PC-9 (cell line): ENCODE measurements around the gene RNF20. TPM values are rescaled to one million over a fixed set of nuclear protein-coding genes. Genes with fewer than 3 reads are reported as not detected.

Experiments
- BruUV-seq: library from RNA; stranded (reverse); fragments of 400-500 nt; replicated peaks from 2 replicates; lab custom pipeline; 2021; lab: Mats Ljungman, UMichigan
- CTCF ChIA-PET: fragments of 300-600 bp; sonication (Branson Sonifier 250); formaldehyde crosslinking; loops from one replicate; lab custom pipeline; 2022; ENCODE audit warnings: antibody characterized with exemption; lab: Charles Lee
- POLR2A ChIA-PET: fragments of 300-600 bp; sonication (Branson Sonifier 250); formaldehyde crosslinking; loops from one replicate; lab custom pipeline; 2022; ENCODE audit warnings: antibody characterized with exemption; ENCODE audit not compliant: unreplicated experiment; lab: Charles Lee
- DNase-seq, 2 experiments: peaks; one replicate each; pipeline versions ENCODE4 v3.0.0 to v3.0.0-alpha.2; 2015 to 2022; ENCODE audit warnings: mixed read lengths in 1 of 2
- H2AFZ ChIP-seq: fragments of 200-600 bp; sonication (generic); 2 replicates; pipeline ENCODE4 v1.8.1; 2017; ENCODE audit warnings: antibody characterized with exemption
- H3F3A ChIP-seq: fragments of 200-600 bp; sonication (generic); 2 replicates; pipeline ENCODE4 v1.8.1; 2017; ENCODE audit warnings: antibody characterized with exemption, mild to moderate bottlenecking, low read depth; ENCODE audit not compliant: insufficient read depth
- H3K27ac ChIP-seq: fragments of 200-600 bp; sonication (generic); 2 replicates; pipeline ENCODE4 v1.6.1; 2016; ENCODE audit warnings: mixed run types
- H3K27me3 ChIP-seq: fragments of 200-600 bp; sonication (generic); 2 replicates; pipeline ENCODE4 v1.6.1; 2016; ENCODE audit warnings: low read depth, mixed run types; ENCODE audit not compliant: insufficient read depth
- H3K36me3 ChIP-seq: fragments of 200-600 bp; sonication (generic); 2 replicates; pipeline ENCODE4 v1.6.1; 2016; ENCODE audit warnings: low read depth, mixed run types
- H3K4me1 ChIP-seq: fragments of 200-600 bp; sonication (generic); replicated peaks from 2 replicates; pipeline ENCODE4 v1.6.1; 2016; ENCODE audit warnings: mixed run types; ENCODE audit not compliant: insufficient read depth
- H3K4me2 ChIP-seq: fragments of 200-600 bp; sonication (generic); 2 replicates; pipeline ENCODE4 v1.6.1; 2017; ENCODE audit warnings: mixed run types
- H3K4me3 ChIP-seq: fragments of 200-600 bp; sonication (generic); 2 replicates; pipeline ENCODE4 v1.6.1; 2016; ENCODE audit warnings: mixed run types
- H3K79me2 ChIP-seq: fragments of 200-600 bp; sonication (generic); 2 replicates; pipeline ENCODE4 v1.6.1; 2017; ENCODE audit warnings: low read depth, mixed run types
- H3K9me2 ChIP-seq: fragments of 200-600 bp; sonication (generic); 2 replicates; pipeline ENCODE4 v1.8.1; 2017; ENCODE audit warnings: mild to moderate bottlenecking; ENCODE audit not compliant: insufficient read depth
- H3K9me3 ChIP-seq: fragments of 200-600 bp; sonication (generic); 2 replicates; pipeline ENCODE4 v1.8.1; 2016; ENCODE audit warnings: low read depth; ENCODE audit not compliant: insufficient read depth
- H4K20me1 ChIP-seq: fragments of 200-600 bp; sonication (generic); 2 replicates; pipeline ENCODE4 v1.8.1; 2017; ENCODE audit not compliant: insufficient read depth
- EZH2 ChIP-seq: fragments of 200-600 bp; sonication (generic); IDR thresholded peaks from 2 replicates; pipeline ENCODE4 v1.8.0; 2017; ENCODE audit warnings: antibody characterized with exemption, low read depth
- intact Hi-C: fragments of 100-400 bp; cut with micrococcal nuclease; formaldehyde crosslinking; loops from one replicate; pipeline ENCODE4 v1.10.0; 2022; ENCODE audit not compliant: unreplicated experiment
- total RNA-seq: library from RNA; stranded (reverse); gene quantifications from 2 replicates; pipeline ENCODE4 v1.2.3, GENCODE V29; 2021
- TF ChIP-seq, protein P1 (sequence below): fragments of 200-600 bp; sonication (generic); conservative IDR thresholded peaks from 2 replicates; pipeline ENCODE4 v1.6.1; 2017; ENCODE audit warnings: mixed run types, antibody characterized with exemption, mild to moderate bottlenecking, moderate library complexity

The RNF20 gene
- total RNA-seq, 1 experiment from 2014 or later, result 55.8 TPM

DNA sequence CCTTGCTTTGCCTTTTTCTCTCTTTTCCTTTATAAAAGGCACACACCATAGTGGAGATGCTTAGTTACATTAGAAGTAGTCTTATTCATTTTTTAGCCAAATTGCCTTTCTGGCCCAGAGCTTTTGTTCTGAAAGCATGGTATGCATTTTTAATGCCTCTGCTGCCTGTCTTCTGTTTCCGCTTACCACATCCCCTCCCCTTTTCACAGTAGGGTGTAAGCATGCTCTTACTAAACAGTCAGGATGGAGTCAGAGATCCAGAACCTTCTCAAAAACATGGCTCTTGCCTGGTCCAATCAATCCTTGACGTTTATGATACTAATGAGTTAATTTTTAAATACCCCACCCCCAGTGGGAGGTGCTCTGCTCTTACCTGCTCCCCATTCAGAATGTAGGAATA is 38.7 kb downstream of the RNF20 start:
- Histone ChIP-seq H3K4me2 (no peak overlapping the region), H3K9me2 (no peaks in the 10 kb centered on the region; the same call in 1 of the 2 replicates), H3K36me3 (peaks cover 3% of the 10 kb centered on the region; the same call in 1 of the 2 replicates), H3K9me3 (no peaks in the 10 kb centered on the region), H3K4me1 (no peaks in the 10 kb centered on the region), H4K20me1 (0 out of 2 replicates have a peak, but pooled peaks cover 5% of the 10 kb centered on the region), H3F3A (no peaks in the 10 kb centered on the region), H3K27me3 (no peaks in the 10 kb centered on the region), H3K4me3 (no peak overlapping the region), H3K79me2 (no peaks in the 10 kb centered on the region), H2AFZ (no peak overlapping the region), H3K27ac (no peak overlapping the region)
- TF ChIP-seq, protein P1, sequence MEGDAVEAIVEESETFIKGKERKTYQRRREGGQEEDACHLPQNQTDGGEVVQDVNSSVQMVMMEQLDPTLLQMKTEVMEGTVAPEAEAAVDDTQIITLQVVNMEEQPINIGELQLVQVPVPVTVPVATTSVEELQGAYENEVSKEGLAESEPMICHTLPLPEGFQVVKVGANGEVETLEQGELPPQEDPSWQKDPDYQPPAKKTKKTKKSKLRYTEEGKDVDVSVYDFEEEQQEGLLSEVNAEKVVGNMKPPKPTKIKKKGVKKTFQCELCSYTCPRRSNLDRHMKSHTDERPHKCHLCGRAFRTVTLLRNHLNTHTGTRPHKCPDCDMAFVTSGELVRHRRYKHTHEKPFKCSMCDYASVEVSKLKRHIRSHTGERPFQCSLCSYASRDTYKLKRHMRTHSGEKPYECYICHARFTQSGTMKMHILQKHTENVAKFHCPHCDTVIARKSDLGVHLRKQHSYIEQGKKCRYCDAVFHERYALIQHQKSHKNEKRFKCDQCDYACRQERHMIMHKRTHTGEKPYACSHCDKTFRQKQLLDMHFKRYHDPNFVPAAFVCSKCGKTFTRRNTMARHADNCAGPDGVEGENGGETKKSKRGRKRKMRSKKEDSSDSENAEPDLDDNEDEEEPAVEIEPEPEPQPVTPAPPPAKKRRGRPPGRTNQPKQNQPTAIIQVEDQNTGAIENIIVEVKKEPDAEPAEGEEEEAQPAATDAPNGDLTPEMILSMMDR, result no peak
- TF ChIP-seq EZH2, result no peak
- no TSS peak for BruUV-seq
- ChIA-PET POLR2A (no interaction called here), CTCF (no interaction called here)
- no peak for DNase-seq
- intact Hi-C loops, result no loop called here

DNA sequence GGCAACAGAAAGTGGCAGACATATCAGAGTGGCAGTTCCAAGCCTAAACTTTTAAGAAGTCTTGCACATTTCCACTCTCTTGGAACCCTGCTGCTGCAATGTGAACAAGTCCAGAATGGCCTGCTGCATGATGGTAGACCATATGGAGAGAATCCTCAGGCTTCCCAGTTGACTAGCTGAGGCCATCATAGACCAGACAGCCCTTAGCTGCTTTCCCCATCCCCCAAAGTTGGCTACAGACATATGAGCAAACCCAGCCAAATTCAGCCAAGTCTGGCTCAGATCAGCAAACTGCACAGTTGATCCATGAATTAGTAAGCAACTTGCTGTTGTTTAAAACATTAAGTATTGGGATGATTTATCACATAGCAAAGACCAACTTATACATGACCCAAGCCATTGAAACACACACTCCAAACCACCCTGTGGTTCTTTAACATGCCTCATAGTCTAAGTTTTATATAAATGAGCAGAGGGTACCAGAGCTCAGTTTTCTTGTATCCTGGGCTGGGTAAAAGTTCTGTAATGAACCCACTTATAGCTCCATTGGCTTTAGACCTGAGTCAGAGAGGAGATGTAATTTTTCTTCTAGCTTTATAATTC is 41.2 kb downstream of the RNF20 start:
- no peaks in the 10 kb centered on the region; the same call in 1 of the 2 replicates for H3K9me2 ChIP-seq
- DNase-seq, result no peak
- no TSS peak for BruUV-seq
- H4K20me1 ChIP-seq, result no peaks in the 10 kb centered on the region
- intact Hi-C loops, result no loop called here
- no peaks in the 10 kb centered on the region for H3K4me1 ChIP-seq
- H2AFZ ChIP-seq, result no peak overlapping the region
- no peaks in the 10 kb centered on the region for H3K27me3 ChIP-seq
- TF ChIP-seq, protein P1, result no peak
- TF ChIP-seq EZH2, result no peak
- H3K9me3 ChIP-seq, result no peaks in the 10 kb centered on the region
- no peaks in the 10 kb centered on the region for H3K79me2 ChIP-seq
- ChIA-PET POLR2A (interaction anchor here (0.5 kb wide), 1 partner anchor 112 kb away, joined by 3 read pairs; no protein-coding TSS in a partner anchor), CTCF (no interaction called here)
- no peak overlapping the region for H3K4me3 ChIP-seq
- no peaks in the 10 kb centered on the region for H3F3A ChIP-seq
- H3K36me3 ChIP-seq, result no peaks in the 10 kb centered on the region
- no peak overlapping the region for H3K4me2 ChIP-seq
- H3K27ac ChIP-seq, result no peak overlapping the region

DNA sequence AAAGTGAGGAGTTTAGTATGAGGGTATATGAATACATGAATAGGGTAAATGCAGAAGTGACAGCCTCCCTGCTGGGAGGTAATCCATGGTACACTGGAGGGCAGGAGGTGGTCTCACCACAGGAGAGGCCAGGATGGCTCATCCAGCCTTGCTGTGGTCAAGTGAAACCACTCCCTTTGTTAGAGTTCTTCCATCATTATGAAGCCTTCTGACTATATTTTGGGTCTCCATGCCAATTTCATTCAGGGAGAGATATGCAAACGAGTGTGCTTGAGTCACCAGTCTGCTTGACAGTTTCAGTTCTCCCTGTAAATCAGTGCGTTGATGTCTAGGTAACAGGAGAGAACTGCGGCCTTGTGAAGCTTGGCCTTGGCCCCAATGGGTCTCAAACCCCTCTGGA is 44.7 kb downstream of the RNF20 start:
- H4K20me1 ChIP-seq, result no peaks in the 10 kb centered on the region
- no peak overlapping the region for H3K27ac ChIP-seq
- H3K9me3 ChIP-seq, result no peaks in the 10 kb centered on the region
- no peaks in the 10 kb centered on the region for H3K4me1 ChIP-seq
- TF ChIP-seq, protein P1, result no peak
- TF ChIP-seq EZH2, result no peak
- CTCF ChIA-PET, result no interaction called here
- no peaks in the 10 kb centered on the region; the same call in 1 of the 2 replicates for H3K9me2 ChIP-seq
- H3K4me2 ChIP-seq, result no peak overlapping the region
- intact Hi-C loops, result no loop called here
- no peaks in the 10 kb centered on the region for H3F3A ChIP-seq
- no peaks in the 10 kb centered on the region for H3K27me3 ChIP-seq
- no peaks in the 10 kb centered on the region for H3K79me2 ChIP-seq
- POLR2A ChIA-PET, result no interaction called here
- H3K36me3 ChIP-seq, result no peaks in the 10 kb centered on the region
- DNase-seq, result no peak
- no TSS peak for BruUV-seq
- H2AFZ ChIP-seq, result no peak overlapping the region
- no peak overlapping the region for H3K4me3 ChIP-seq
